Duodenal mucosa (tissue), 2 donors: ENCODE results near the gene ARID5B.

Experiments
- H3K27ac ChIP-seq: one replicate; pipeline ENCODE4 v1.7.0; 2013; ENCODE audit warnings: low read depth, low read length
- H3K27me3 ChIP-seq, 2 donors: one replicate each; pipeline ENCODE4 v1.7.0; 2013; ENCODE audit warnings: low read length in 2 of 2, control low read depth in 1 of 2; ENCODE audit not compliant: insufficient read depth in 2 of 2, control insufficient read depth in 1 of 2
- H3K36me3 ChIP-seq, 2 donors: one replicate each; pipeline ENCODE4 v1.7.0; 2013; ENCODE audit warnings: low read length in 2 of 2, control low read depth in 1 of 2; ENCODE audit not compliant: insufficient read depth in 2 of 2, control insufficient read depth in 1 of 2
- H3K4me1 ChIP-seq, 2 donors: one replicate each; pipeline ENCODE4 v1.7.0; 2013; ENCODE audit warnings: low read length in 2 of 2, control low read depth in 1 of 2; ENCODE audit not compliant: insufficient read depth in 2 of 2, control insufficient read depth in 1 of 2
- H3K4me3 ChIP-seq, 2 donors: one replicate each; pipeline ENCODE4 v1.7.0; 2013; ENCODE audit warnings: low read length in 2 of 2, low read depth in 1 of 2
- H3K9ac ChIP-seq, 2 donors: one replicate each; pipeline ENCODE4 v1.7.0; 2013; ENCODE audit warnings: low read length in 2 of 2, low read depth in 1 of 2
- H3K9me3 ChIP-seq, 2 donors: one replicate each; pipeline ENCODE4 v1.7.0; 2013; ENCODE audit warnings: low read length in 2 of 2, control low read depth in 1 of 2; ENCODE audit not compliant: control insufficient read depth in 1 of 2

The ARID5B gene

GRCh38 chr10:61937631-61938351 lies 36.3 kb downstream of the ARID5B start:
- H3K4me1 ChIP-seq: peaks cover 9 to 37% of the 10 kb centered on the region in 2 donors
- H3K36me3 ChIP-seq: peaks cover 0 to 4% of the 10 kb centered on the region in 2 donors
- H3K9ac ChIP-seq: no peak overlapping the region
- no peak overlapping the region for H3K27ac ChIP-seq
- no peaks in the 10 kb centered on the region for H3K9me3 ChIP-seq
- H3K4me3 ChIP-seq: no peak overlapping the region
- no peaks in the 10 kb centered on the region for H3K27me3 ChIP-seq

- H3K9me3 ChIP-seq: no peaks in the 10 kb centered on the region
- no peak overlapping the region for H3K9ac ChIP-seq
- no peak overlapping the region for H3K27ac ChIP-seq
- H3K4me1 ChIP-seq: peaks cover 15 to 51% of the 10 kb centered on the region in 2 donors
- no peak overlapping the region for H3K4me3 ChIP-seq
- no peaks in the 10 kb centered on the region for H3K27me3 ChIP-seq
- H3K36me3 ChIP-seq: peaks cover 0 to 4% of the 10 kb centered on the region in 2 donors
Observed at GRCh38 chr10:61939902-61940301, 38.4 kb downstream of the ARID5B start.

GRCh38 chr10:61941202-61941681 lies 39.7 kb downstream of the ARID5B start:
- Histone ChIP-seq H3K27me3 (no peaks in the 10 kb centered on the region), H3K9ac (no peak overlapping the region), H3K27ac (no peak overlapping the region), H3K9me3 (no peaks in the 10 kb centered on the region), H3K4me1 (peaks cover 15 to 52% of the 10 kb centered on the region in 2 donors), H3K36me3 (peaks cover 0 to 4% of the 10 kb centered on the region in 2 donors), H3K4me3 (no peak overlapping the region)

GRCh38 chr10:61942604-61943461 lies 41.3 kb downstream of the ARID5B start:
- H3K4me1 ChIP-seq: peaks cover 8 to 42% of the 10 kb centered on the region in 2 donors
- H3K27ac ChIP-seq: no peak overlapping the region
- no peak overlapping the region for H3K9ac ChIP-seq
- H3K27me3 ChIP-seq: no peaks in the 10 kb centered on the region
- peaks cover 0 to 7% of the 10 kb centered on the region in 2 donors for H3K36me3 ChIP-seq
- no peaks in the 10 kb centered on the region for H3K9me3 ChIP-seq
- peak overlapping the region in 1 of 2 donors; percentile 16 for H3K4me3 ChIP-seq

GRCh38 chr10:61943674-61944378 lies 42.3 kb downstream of the ARID5B start:
- H3K9me3 ChIP-seq: no peaks in the 10 kb centered on the region
- peaks cover 8 to 32% of the 10 kb centered on the region in 2 donors for H3K4me1 ChIP-seq
- no peak overlapping the region for H3K9ac ChIP-seq
- peaks cover 0 to 9% of the 10 kb centered on the region in 2 donors for H3K36me3 ChIP-seq
- H3K4me3 ChIP-seq: no peak overlapping the region
- no peaks in the 10 kb centered on the region for H3K27me3 ChIP-seq
- no peak overlapping the region for H3K27ac ChIP-seq

- H3K9me3 ChIP-seq: no peaks in the 10 kb centered on the region
- H3K4me1 ChIP-seq: peaks cover 8 to 34% of the 10 kb centered on the region in 2 donors
- H3K27ac ChIP-seq: no peak overlapping the region
- no peak overlapping the region for H3K9ac ChIP-seq
- no peak overlapping the region for H3K4me3 ChIP-seq
- H3K36me3 ChIP-seq: peaks cover 0 to 10% of the 10 kb centered on the region in 2 donors
- no peaks in the 10 kb centered on the region for H3K27me3 ChIP-seq
Observed at GRCh38 chr10:61944410-61945147, 43.1 kb downstream of the ARID5B start.

GRCh38 chr10:61949687-61950086 lies 48.2 kb downstream of the ARID5B start:
- Histone ChIP-seq H3K9me3 (no peaks in the 10 kb centered on the region), H3K27me3 (no peaks in the 10 kb centered on the region), H3K36me3 (peaks cover 0 to 11% of the 10 kb centered on the region in 2 donors), H3K4me3 (no peak overlapping the region), H3K27ac (no peak overlapping the region), H3K9ac (no peak overlapping the region), H3K4me1 (peaks cover 17 to 33% of the 10 kb centered on the region in 2 donors)

- Histone ChIP-seq H3K4me3 (no peak overlapping the region), H3K27ac (no peak overlapping the region), H3K9ac (no peak overlapping the region), H3K9me3 (no peaks in the 10 kb centered on the region), H3K27me3 (no peaks in the 10 kb centered on the region), H3K4me1 (peaks cover 17 to 29% of the 10 kb centered on the region in 2 donors), H3K36me3 (peaks cover 0 to 11% of the 10 kb centered on the region in 2 donors)
Observed at GRCh38 chr10:61950449-61951143, 49.1 kb downstream of the ARID5B start.

GRCh38 chr10:61951144-61951483 lies 49.6 kb downstream of the ARID5B start:
- Histone ChIP-seq H3K27me3 (no peaks in the 10 kb centered on the region), H3K9ac (no peak overlapping the region), H3K9me3 (no peaks in the 10 kb centered on the region), H3K4me1 (peaks cover 17 to 29% of the 10 kb centered on the region in 2 donors), H3K27ac (no peak overlapping the region), H3K4me3 (no peak overlapping the region), H3K36me3 (peaks cover 2 to 11% of the 10 kb centered on the region in 2 donors)
